Activated naive CD8-positive, alpha-beta T cell (primary cell): ENCODE measurements around the gene KRTAP23-1.

ENCODE experiments used
- H3K27ac Mint-ChIP-seq: one replicate; pipeline ENCODE4 v1.8.0; 2021; ENCODE audit warnings: mixed read lengths
- H3K27me3 Mint-ChIP-seq: one replicate; pipeline ENCODE4 v1.8.0; 2021; ENCODE audit warnings: mixed read lengths
- H3K36me3 Mint-ChIP-seq: one replicate; pipeline ENCODE4 v1.8.0; 2021; ENCODE audit warnings: mixed read lengths
- H3K4me1 Mint-ChIP-seq: one replicate; pipeline ENCODE4 v1.8.0; 2021; ENCODE audit warnings: low read depth, mixed read lengths
- H3K4me3 Mint-ChIP-seq: one replicate; pipeline ENCODE4 v1.8.0; 2021; ENCODE audit warnings: mild to moderate bottlenecking, mixed read lengths
- H3K9me3 Mint-ChIP-seq: one replicate; pipeline ENCODE4 v1.8.0; 2021; ENCODE audit warnings: low read depth, mixed read lengths

KRTAP23-1 gene

DNA sequence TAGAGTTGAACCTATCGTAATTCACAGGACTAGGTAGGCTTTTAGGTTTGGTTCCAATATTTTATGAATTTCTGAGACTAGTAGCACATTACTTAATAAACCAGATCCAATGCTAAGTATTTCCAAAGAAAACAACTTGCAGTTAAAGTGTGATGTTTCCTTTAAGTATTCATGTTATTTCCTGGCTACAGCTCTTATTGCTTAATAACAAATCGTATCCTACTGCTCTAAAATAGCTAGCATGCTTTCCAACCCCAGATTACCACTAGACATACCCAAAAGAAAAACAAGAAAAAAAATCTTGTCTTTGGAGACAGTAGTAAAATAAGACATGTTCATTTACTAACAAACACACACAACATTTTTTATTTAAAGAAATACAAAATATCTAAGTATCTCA is 11.8 kb downstream of the KRTAP23-1 start:
- Mint-ChIP-seq H3K27me3 (peaks cover 1% of the 10 kb centered on the region), H3K36me3 (no peaks in the 10 kb centered on the region), H3K9me3 (no peaks in the 10 kb centered on the region), H3K27ac (no peak overlapping the region), H3K4me1 (no peaks in the 10 kb centered on the region), H3K4me3 (no peak overlapping the region)

DNA sequence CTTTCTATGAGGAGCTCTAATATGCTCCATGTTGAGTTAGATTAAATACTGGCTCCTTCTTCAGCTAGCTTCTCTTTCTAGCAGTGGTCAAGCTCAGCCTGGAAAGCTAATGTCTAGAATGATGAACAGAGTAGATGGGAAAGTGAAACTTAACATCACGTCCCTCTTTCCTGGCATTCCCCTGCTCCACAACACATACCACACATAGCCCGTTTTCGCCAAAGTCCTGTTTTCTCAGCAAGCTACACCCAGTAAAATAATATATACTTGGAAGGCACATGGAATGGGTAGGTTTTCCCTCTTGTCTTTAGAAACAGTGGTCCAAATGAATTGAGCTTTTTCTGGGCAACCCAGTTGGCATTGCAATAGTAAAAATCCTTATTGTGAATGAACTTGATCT is 14.7 kb downstream of the KRTAP23-1 start:
- Mint-ChIP-seq H3K27me3 (no peaks in the 10 kb centered on the region), H3K36me3 (no peaks in the 10 kb centered on the region), H3K9me3 (no peaks in the 10 kb centered on the region), H3K4me1 (no peaks in the 10 kb centered on the region), H3K27ac (no peak overlapping the region), H3K4me3 (no peak overlapping the region)

DNA sequence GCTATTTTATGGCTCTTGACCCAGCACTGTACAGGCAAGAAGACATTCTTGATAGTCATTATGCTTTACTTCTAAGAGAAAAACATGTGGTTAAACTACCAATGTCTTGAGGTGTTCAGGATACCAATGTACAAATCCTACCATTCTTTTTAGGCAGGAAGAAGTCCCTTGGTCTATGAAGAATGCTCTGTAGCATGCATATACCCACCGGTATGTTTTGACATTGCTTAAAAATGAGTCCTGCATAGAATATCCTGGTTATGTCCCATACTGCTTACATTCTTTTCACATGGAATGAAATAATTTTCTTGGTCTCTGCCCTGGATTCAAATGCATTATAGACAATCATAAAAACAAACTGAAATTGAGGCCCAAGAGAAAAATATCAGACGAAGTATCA is 15.7 kb downstream of the KRTAP23-1 start:
- Mint-ChIP-seq H3K4me3 (no peak overlapping the region), H3K27me3 (no peaks in the 10 kb centered on the region)

DNA sequence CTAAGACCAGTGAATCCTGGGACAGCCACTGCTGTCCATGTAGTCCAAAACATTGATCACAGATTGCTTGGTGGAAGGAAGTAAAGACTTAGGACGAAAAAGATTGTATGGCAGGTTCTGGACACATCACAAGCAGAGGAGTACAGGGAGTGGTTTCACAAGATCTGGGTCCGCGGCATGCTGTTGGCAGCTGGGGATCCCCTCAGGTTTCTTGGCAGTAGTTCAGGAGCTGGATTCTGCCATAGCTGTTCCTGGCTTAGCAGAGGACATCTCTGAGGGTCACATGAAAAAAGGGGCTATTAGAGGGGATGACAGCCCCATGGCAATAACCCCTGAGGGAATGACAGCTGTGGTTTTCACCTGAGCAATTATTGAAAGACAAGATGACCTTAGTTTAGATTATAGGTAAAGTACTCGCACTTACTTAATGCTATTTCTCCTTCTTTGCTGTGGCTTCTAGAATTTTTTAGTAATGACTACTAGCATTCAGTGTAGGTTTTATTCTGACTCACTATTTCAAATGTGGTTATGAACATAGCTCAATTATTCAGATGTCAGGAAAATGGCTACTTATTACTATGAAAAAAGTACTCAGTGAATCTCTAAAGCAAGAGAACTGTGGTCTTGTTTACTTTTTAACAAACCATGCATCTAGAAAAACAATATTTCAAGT is 19.1 kb downstream of the KRTAP23-1 start:
- H3K9me3 Mint-ChIP-seq, result peaks cover 9% of the 10 kb centered on the region
- H3K27me3 Mint-ChIP-seq, result peaks cover 3% of the 10 kb centered on the region
- no peak overlapping the region for H3K27ac Mint-ChIP-seq
- no peaks in the 10 kb centered on the region for H3K36me3 Mint-ChIP-seq
- no peaks in the 10 kb centered on the region for H3K4me1 Mint-ChIP-seq
- no peak overlapping the region for H3K4me3 Mint-ChIP-seq

More for the DNA sequence above, 15.7 kb downstream of the KRTAP23-1 start:
- Mint-ChIP-seq H3K36me3 (no peaks in the 10 kb centered on the region), H3K27ac (no peak overlapping the region), H3K4me1 (no peaks in the 10 kb centered on the region), H3K9me3 (no peaks in the 10 kb centered on the region)

DNA sequence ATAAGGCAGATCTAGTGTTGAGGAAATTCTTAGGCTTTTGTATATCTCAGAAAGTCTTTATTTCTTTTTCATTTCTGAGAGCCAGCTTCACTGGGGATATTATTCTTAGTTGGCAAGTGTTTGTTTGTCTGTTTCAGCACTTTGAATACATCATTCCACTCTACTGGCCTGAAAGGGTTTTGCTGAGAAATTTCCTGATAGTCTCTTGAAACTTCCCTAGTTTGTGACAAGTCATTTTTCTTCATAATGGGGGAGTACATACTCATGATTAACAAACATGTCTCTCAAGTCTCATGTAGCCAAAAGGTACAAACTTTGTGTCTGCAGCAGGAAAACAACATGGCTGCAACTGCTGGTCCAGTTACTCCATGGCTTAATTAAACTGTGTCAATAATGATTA is 22.0 kb downstream of the KRTAP23-1 start:
- H3K36me3 Mint-ChIP-seq, result no peaks in the 10 kb centered on the region
- no peak overlapping the region for H3K27ac Mint-ChIP-seq
- H3K4me1 Mint-ChIP-seq, result no peaks in the 10 kb centered on the region
- H3K9me3 Mint-ChIP-seq, result peaks cover 9% of the 10 kb centered on the region
- H3K4me3 Mint-ChIP-seq, result no peak overlapping the region
- H3K27me3 Mint-ChIP-seq, result peaks cover 7% of the 10 kb centered on the region

DNA sequence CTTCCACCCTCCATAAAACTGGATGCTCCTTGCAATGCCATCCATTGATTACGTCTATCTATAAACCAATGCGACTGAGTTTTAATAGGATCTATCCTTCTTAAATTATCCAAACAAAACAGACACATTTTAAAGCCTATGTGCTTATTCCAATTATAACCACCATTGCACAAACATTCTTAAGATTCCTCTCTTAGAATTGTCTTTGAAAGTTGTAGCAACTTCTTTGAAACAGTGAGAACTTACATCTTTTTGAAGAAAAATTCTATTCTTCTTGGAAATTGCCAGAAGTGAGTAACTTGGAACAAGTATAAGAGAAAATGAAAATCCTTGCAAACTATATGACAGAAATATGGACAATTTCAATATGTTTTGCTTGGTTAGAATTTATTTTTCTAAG is 28.2 kb downstream of the KRTAP23-1 start, which contains the start of gene KRTAP26-1:
Gene KRTAP26-1 (minus strand): TSS at position 101 of the 400 bp plus-strand sequence. CDS start 280 bp downstream, outside the sequence.
- H3K36me3 Mint-ChIP-seq, result no peaks in the 10 kb centered on the region
- H3K27me3 Mint-ChIP-seq, result peaks cover 7% of the 10 kb centered on the region
- no peak within 1 kb of the TSS for H3K27ac Mint-ChIP-seq
- no peak within 1 kb of the TSS for H3K4me3 Mint-ChIP-seq
- no peaks in the 10 kb centered on the region for H3K9me3 Mint-ChIP-seq
- no peaks in the 10 kb centered on the region for H3K4me1 Mint-ChIP-seq

DNA sequence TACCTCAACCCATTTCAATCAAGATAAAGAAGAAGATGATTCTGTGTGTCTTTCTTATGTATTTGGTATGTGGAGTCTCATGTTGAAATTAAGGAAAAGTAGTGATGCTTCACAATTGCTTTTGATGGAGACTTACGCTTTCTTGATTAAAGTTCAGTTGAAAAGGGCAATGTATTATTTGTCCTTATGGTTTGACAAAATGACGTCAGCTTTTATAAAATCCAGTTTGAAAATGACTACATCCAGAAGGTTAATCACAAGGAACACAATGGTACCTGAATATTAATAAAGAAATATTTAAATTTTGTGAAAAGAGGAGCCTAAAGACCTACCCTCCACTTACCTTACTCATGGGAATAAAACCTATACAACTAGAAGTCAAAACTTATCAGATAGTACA is 32.7 kb downstream of the KRTAP23-1 start:
- Mint-ChIP-seq H3K4me3 (no peak overlapping the region), H3K27ac (no peak overlapping the region), H3K36me3 (no peaks in the 10 kb centered on the region), H3K27me3 (peaks cover 2% of the 10 kb centered on the region), H3K4me1 (no peaks in the 10 kb centered on the region), H3K9me3 (no peaks in the 10 kb centered on the region)

DNA sequence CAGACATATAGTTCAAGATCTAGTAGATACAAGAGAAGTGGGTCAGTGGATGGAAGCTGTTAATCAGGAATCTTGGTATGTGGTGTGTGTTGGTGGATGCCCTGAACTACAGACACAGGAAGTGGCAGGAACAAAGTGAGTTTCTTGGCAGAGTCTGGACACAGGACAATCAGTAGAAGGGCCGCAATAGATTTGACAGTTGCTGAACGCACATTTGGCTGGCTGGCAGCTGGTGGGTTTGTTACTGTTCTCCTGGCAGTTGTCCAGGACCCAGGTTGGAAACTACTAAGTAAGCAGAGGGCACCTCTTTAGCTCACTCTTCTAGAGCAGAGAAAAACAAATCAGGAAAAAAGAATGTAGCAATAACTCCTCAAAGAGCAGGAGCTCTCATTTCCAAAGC is 41.5 kb downstream of the KRTAP23-1 start:
- no peaks in the 10 kb centered on the region for H3K36me3 Mint-ChIP-seq

DNA sequence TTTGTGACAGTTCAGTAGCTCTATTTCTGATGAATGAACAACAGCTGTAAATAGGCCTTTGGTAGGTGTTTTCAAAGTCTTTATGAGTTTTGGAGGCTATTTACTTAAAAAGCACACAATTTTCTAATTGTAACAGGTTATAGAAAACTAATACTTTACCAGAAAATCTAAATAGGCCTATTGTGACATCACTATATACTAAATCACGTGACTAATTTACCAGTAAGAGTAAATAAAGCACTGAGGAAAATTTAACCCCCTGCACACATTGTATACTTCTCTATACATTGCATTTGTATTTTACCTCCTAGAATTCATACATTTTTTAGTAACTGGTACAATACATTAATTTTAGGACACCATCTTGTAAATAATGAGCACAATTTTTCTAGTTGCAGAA is 43.3 kb downstream of the KRTAP23-1 start:
- H3K27me3 Mint-ChIP-seq, result no peaks in the 10 kb centered on the region
- H3K9me3 Mint-ChIP-seq, result peaks cover 5% of the 10 kb centered on the region
- H3K36me3 Mint-ChIP-seq, result no peaks in the 10 kb centered on the region
- no peaks in the 10 kb centered on the region for H3K4me1 Mint-ChIP-seq
- H3K27ac Mint-ChIP-seq, result no peak overlapping the region
- H3K4me3 Mint-ChIP-seq, result no peak overlapping the region

More for the DNA sequence above, 41.5 kb downstream of the KRTAP23-1 start:
- Mint-ChIP-seq H3K27me3 (no peaks in the 10 kb centered on the region), H3K27ac (no peak overlapping the region), H3K4me3 (no peak overlapping the region), H3K9me3 (peaks cover under 1% of the 10 kb centered on the region), H3K4me1 (no peaks in the 10 kb centered on the region)
